Fibroblast of skin of left quadriceps (primary cell): ENCODE data around the gene VAT1L.
"Not testable (repeated sequence)": the region's sequence is repeated elsewhere in the genome, so short reads cannot be mapped to it uniquely, and the experiment has no call there.

ENCODE experiments used
- DNase-seq, 2 experiments: peaks; one replicate each; pipeline ENCODE4 v3.0.0-alpha.2; 2013; ENCODE audit warnings: low read depth in 2 of 2

The VAT1L gene

DNA sequence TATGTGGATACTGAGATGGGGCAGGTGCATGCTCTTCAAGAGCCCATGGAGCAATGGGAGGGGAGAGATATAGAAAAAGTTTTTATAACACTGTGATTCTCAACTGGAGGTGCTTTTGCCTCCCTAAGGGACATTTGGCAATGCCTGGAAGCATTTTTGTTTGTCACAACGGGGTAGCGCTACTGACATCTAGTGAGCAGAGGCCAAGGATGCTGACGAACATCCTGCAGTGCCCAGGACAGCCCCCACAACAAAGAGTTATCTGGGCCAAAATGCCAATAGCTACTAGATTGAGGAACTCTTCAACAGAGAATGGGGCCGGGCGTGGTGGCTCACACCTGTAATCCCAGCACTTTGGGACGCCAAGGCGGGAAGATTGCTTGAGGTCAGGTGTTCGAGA is 166.8 kb downstream of the VAT1L start:
- DNase-seq: no peak

DNA sequence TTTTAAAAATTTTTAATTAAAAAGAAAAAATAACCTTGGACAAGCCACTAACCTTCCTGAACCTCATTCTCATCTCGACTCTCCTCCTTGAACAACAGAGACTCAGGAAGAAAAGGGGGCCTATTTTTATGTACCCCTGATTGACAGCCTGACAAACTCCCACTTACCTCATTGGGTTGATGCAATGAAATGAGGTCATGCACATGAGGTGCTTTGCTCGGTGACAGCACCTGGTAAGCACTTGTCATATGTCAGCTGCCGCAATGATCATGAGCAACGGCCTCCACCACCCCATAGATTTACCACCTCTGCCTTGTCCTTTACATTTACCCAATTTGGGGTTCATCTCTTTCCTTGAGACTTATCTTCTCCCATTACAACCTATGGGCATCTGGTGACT is 167.9 kb downstream of the VAT1L start:
- DNase-seq: no peak

DNA sequence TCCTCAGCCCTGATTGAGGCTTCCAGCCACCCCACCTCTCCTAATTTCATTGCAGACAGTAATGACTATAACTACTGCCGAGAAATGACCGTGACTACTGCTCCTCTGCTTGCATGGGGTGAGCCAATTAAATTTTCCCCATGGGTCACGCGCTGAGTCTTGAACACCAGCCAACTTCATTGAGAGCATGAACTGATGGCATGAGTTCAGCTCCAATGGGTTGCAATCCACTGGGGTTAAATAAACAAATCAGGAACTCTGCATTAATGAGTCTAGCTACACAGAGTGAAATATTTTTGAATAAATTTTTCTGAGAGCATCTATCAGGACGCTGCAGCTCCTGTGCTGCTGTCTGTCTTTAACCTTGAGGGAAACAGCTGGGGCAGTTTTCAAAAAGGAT is 172.4 kb downstream of the VAT1L start:
- DNase-seq: no peak

DNA sequence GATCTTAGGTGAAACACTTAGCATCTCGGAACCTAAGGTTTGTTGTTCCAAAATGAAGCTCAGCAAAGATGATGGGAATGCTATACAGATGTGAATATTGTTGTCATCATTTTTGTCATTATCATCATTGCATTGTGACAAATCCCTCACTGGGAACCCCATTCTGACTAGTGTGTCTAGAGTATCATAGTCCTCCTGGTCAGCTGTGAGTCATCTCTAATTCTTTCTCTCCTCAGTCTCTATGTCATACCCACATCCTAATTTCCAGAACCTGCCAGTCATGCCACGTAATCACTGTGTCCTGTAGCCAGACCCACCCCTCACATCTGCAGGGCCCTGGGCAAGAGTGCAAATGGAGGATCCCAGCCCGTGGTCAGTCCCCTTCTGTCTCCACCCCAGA is 173.4 kb downstream of the VAT1L start:
- no peak for DNase-seq

DNA sequence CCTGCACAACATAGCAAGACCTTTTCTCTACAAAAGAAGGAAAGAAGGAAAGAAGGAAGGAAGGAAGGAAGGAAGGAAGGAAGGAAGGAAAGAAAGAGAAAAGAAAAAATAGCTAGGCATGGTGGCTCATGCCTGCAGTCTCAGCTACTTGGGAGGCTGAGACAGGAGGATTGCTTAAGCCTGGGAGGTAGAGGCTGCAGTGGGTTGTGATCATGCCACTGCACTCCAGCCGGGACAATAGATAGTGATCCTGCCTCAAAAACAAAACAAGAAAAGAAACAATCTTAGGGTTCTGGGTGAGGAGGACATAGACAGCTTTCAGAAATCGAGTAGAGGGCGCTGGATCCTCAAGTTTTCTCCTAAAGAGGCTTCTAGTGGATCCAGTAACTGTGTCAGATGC is 174.3 kb downstream of the VAT1L start:
- DNase-seq: no peak

DNA sequence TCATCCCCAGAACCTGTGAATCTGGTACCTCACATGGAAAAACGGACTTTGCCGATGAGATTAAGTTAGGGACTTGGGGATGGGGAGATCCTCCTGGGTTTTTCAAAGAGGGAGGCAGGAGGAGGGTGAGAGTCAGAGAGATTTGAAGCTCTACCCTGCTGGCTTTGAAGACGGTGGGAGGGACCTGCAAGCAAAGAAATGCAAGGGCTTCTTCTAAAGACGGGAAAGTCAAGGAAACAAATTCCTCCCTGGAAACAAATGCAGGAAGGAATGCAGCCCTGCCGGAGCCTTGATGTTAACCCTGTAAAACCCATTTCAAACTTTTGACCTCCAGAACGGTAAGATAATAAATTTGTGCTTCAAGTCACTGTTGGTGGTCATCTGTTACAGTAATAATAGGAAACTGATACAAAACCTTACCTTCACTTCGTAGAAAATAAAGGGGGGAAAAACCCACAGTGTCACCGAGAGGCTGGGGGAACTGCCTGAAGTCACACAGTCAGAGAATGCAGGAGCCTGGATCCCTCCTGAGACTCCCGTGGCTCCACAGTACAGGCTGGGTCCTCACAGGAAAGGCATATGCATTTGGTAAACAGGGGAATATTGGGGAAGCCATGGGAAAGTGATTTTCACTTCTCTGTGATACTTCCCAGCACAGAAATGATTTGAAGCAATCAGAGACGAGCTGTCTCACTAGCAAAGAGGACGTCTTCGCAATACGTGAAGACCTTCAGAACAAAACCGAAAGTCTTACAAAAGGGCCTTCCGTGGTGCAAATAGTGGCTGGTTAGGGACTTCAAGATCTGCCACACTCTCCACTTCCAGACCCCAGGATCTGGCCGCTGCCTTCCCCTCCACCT is 175.1 kb downstream of the VAT1L start:
- DNase-seq: no peak

DNA sequence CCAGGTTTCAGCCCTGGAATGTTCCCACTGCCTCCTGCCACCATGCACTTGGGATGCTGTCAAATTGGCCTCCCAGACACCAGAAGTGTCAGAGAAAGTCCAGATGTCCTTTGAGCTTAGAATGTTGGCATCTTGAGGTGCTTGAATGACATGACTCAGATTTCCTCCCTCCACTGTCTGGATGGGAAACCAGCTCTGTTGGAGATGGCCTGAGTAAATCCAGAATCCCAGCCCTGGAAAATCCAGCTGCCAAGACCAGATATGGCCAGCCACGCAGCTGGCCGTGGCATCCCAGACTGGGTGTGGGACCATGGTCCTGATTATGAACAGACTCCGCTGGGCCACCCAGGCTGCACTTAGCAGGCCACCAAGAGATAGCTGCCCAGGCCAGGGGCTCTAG is 177.0 kb downstream of the VAT1L start:
- no peak for DNase-seq

DNA sequence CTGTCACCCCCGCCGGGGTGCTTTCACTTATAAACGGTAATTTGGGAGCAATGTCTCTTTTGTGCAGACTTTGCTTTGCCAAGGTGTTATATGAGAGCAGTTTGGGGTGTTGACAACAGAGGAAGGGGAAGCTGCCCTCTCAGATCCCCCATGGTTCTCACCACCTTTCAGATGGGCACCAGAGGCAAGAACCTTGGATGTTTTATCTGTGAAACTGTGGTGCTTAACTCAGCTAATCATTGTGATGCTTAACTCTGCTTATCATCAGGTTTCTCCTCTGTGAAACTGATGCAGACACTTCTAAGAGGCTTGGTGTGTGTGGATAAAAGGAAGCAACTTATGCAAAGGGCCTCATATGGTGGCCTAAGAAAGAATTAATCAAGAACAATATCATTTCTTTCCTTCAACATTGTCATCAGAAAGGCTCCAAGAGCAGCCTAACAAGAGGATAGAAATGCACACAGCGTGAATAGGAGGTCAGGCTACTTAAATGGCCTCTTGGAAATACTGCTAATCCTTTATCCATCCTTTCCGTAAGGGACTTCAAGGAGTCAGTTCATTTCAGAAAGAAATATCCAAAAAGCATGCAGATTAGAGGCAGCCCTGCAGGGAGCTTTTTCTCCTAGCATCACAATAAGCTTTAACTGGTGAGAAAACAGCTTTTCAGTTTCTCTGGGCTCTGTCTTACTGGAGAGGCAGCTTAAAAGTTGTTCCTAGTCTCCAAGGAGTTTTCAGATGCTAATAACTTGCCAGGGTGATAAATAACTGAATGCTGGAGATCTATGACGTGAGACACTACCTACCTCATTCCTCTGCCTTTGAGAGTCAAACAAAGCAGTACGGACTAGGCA is 178.9 kb downstream of the VAT1L start:
- DNase-seq: no peak

DNA sequence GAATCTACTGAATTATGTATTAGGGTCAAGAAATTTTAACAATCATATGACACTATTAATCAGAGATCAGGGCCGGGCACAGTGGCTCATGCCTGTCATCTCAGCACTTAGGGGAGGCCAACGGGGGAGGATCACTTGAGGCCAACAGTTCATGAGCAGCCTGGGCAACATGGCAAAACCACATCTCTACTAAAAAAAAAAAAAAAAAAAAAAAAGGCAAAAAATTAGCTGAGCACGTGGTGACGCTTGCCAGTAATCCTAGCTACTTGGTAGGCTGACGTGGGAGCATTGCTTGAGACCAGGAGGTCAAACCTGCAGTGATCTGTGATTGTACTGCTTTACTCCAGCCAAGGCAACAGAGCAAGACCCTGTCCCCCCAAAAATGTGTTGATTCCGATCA is 181.5 kb downstream of the VAT1L start:
- DNase-seq: no peak

DNA sequence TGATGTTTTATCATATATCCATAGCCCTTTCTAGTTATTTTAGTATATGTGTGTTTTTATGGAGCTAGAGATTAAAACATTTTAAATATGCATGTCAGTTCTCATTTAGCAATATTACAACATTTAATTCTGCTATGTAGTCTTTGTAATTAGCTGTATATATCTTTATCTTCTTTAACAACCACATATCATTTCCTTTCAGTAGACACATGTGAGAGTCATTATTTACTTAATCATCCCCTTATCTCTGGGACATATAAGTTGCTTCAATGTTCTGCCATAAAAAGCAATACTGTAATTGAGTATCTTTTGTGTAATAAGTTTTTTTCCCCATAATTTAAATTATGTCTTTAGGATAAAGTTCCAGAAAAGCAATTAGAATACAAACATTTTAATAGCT is 182.0 kb downstream of the VAT1L start:
- no peak for DNase-seq

DNA sequence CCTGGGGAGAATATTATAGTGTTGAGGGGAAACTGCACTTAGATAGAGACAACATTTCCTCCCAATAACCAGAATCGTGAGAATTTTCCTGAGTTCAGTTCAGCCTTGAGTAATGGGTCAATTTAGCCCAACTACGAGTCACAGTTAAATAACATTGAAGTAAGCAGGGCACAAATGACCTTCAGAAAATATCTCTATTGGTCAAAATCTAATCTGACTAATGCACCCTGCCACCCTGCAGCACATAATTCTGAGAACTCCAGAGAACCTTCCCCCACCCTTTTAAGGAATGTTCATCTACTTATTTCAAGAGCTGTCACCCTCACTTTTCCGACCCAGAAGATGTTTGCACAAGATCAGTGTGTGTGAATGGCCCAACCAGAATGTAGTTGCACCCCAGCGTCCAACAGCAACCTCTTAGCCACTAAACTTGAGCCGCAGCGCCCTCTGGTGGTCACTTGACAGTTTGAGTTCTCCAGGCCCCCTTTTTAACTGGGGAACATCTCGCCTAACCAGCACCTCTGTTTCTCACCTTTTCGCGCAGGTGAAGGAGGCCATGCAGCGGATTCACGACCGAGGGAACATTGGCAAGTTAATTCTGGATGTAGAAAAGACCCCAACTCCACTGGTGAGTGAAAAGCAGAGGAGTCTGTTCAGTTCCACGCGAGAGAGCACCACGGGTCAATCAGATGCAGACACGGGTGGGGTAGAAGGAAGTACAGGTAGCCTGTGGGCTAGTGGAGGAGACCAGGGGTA is 183.1 kb downstream of the VAT1L start:
- peak; percentile 44 to 46 for DNase-seq

DNA sequence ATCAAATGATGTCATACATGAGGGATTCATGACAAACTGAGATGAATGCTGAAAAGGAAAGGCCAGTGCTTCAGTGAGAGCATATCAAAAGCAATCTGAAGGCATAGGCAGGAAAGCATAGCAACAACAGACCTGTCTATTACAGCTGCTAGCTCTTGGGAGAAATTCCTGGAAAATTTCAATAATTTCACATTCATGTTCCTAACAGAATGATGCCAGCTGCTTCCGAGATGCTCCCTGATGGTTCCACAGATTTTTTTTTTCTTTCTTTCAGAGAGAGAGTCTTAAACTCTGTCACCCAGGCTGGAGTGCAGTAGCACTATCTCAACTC is 183.7 kb downstream of the VAT1L start:
- DNase-seq: no peak

DNA sequence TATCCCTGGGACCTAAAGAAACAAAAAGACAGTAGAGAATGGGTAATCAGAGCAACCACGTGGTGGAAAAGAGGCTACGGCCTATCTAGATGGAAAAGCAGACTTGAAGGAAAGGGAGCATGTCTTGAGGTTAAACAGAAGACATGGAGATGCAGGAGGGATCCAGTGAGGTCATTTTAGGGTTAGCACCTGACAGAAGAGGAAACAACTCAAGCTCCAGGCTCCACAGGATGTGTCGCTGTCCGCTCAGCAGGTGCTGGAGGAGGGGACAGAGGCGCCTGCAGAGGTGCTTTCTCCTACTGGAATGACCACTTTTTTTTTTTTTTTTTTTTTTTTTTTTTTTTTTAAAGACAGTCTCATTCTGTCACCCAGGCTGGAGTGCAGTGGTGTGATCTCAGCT is 186.5 kb downstream of the VAT1L start:
- no peak for DNase-seq

DNA sequence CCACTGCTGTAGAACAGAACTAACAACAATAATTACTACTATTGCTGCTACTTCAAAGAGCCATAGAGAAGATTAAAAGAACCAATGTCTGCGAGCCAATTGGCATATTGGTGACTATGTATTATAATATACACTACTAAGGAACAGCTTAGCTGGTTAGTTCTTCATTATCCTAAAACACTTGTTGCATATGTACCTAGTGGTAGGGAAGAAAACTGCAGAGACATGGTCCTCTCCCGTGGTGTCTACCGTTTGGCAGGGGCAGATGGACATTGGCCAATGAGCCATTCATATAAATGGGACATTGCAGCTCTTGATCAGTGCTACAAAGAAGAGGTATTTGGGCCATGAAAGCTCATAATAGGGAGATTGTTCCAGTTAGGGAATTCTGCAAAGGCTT is 187.6 kb downstream of the VAT1L start:
- no peak for DNase-seq

DNA sequence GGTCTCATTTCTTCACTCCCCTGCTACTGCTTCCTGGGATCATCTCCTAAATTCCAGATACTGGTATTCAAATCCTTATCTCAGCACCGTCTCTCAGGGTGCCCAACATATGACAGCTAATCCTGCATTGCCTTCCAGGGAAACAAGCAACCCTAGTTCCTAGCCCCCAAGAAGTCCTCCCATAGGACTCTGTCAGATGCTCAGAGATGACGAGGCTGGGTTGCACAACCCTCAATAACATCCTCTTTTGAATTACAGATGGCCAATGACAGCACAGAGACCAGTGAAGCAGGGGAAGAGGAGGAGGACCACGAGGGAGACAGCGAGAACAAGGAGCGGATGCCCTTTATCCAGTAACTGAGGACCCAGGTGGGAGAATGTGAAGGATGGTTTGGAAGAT is 189.0 kb downstream of the VAT1L start:
- DNase-seq: no peak

DNA sequence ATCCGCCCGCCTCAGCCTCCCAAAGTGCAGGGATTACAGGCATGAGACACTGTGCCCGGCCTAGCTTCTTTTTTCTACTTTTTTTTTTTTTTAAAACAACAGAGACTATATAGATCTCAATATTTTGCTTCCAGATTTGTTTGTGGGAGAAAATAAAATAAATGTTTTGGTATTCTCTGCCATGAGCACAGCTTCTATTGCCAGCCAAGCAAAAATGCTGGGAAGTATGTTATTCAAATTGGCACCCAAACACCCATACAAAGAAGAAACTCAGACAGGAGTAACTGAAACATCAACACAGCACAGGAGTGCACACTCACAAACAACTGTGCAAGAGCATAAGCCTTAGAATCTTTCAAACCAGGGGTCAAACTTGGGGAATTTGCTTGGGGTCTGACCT is 196.7 kb downstream of the VAT1L start:
- DNase-seq: no peak

DNA sequence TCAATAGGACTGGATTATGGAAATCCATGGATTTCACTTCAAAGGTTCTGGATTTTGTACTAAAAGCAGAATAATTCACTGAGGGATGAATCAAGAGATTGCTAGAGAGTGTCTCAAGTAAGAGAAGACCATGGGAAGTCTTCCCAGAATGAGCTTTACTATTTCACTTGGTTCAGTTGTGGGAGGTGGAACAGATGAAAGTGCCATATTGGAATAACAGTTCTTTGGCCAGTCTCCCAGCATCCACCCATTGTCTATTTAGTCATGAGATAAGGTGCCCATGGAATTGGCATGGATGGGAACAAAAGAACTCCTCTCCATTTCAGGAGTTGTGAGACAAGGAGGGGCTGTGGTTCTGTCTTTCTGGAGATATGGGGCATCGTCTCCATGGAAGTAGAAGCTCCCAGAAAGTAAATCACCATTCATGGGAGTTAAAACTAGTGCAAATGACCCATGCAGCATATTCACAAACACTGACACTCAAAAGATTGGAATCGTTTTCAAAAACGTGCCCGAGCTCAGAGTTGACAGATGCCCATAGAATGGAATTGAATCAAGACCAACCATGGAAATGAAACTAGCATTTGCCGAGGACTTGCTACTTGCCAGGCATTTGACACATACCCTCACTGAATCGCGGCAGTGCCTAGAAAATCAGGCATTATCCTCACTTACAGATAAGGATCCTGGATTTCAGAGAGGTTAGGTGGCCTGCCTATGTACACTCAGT is 197.8 kb downstream of the VAT1L start:
- no peak for DNase-seq

DNA sequence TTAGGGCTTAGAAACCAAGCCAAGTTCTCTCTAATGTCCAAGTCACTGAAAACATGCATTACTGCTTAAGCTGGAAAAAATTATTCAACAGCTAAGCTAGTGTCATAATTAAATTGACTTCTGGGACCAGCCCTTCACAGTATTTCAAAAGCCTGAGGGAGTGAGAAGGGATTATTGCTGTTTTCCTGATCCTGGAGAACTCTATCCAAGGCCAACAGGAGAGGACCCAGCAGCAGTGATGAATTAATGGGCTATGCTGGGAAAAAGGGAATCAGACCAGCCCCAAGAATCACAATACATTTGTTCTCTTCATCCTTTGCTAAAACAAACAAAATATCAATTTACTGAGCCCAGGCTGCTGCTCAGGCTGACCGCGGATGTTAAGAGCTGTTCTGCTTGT is 199.4 kb downstream of the VAT1L start:
- DNase-seq: no peak

DNA sequence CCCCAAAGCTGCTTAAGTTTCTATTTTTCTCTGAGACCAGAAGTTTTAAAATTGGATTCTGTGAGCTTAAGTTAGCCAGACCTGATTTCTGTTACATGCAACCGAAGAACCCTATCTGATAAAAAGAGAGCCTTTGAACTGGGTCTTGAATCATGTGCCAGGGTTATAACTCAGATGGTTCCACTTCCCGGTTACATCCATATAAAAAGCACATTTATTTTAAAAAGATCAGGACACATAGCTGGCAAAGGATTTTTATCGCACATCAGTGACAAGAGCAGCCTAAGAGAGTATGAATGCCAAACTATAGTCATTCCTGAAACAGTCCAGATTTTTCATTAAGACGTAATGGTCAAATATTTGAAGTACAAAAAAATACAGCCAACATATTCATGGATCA is 201.5 kb downstream of the VAT1L start:
- DNase-seq: no peak

DNA sequence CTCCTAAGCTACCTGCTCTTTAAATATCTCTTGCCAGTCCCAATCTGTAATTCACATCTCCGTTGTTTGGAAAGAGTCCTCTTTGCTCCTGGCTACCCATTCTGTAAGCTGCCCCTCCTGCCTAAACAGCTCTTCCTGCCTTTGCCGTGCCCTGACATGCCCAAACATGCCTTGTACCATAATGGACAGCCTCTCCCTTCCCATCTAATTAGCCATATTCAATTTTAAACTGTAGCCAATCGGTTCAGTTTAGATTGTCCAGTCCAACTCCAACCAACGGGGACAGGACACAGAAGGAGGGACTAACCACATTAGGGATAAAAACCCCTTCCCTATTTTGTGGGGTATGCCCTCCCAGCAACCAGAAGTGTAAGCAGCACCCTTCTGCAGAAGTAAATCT is 203.3 kb downstream of the VAT1L start:
- no peak for DNase-seq

DNA sequence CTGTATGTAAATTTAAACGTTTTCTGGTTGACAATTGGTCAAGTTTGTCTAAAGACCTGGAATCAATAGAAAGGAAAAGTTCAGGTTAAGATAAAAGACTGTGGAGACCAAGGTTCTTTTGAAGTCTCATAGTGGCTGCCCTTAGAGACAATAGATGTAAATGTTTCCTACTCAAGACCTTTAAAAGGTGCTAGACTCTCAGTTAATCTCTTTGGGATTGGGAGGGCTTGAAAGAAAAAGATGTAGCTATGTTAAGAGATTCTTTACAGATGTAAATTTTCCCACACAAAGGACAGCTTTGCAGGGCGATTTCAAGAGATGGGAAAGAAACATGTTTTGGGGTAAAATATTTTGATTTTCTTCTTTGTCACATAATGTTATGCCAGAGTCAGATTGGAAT is 204.0 kb downstream of the VAT1L start:
- DNase-seq: not testable (repeated sequence)
